GM12801 (cell line): Measurements from ENCODE around the gene FAM184A.

ENCODE experiments used
- CTCF ChIP-seq: IDR thresholded peaks from one replicate; pipeline ENCODE4 v1.5.1; 2011; ENCODE audit warnings: control low read depth; ENCODE audit not compliant: insufficient read length; ENCODE audit errors: extremely low read depth

Gene FAM184A

GRCh38 chr6:119121367-119121766, 42.9 kb upstream of the FAM184A start:
- no peak for TF ChIP-seq CTCF

GRCh38 chr6:119119989-119120388, 41.5 kb upstream of the FAM184A start:
- no peak for TF ChIP-seq CTCF

- TF ChIP-seq CTCF: no peak
These were observed 38.3 kb upstream of the FAM184A start for GRCh38 chr6:119116712-119117281.

- no peak for TF ChIP-seq CTCF
These were observed 35.5 kb upstream of the FAM184A start for GRCh38 chr6:119113961-119114360.

GRCh38 chr6:119112812-119113530, 34.5 kb upstream of the FAM184A start:
- no peak for TF ChIP-seq CTCF

- TF ChIP-seq CTCF: no peak
These were observed 32.4 kb upstream of the FAM184A start for GRCh38 chr6:119110601-119111548.

- no peak for TF ChIP-seq CTCF
These were observed 31.3 kb upstream of the FAM184A start for GRCh38 chr6:119109654-119110325.
